GM08714 (cell line): ENCODE measurements around the gene PNPLA8.

Experiments used
- H3K4me3 ChIP-seq: fragments of 200-500 bp; sonication (Bioruptor generic); 2 replicates; pipeline ENCODE4 v1.5.1; 2014; ENCODE audit warnings: mild to moderate bottlenecking, low read length, inconsistent platforms
- ZNF274 ChIP-seq: IDR thresholded peaks from 2 replicates; pipeline ENCODE4 v1.6.1; 2012; ENCODE audit warnings: mild to moderate bottlenecking, low read depth, low read length

PNPLA8 gene

DNA sequence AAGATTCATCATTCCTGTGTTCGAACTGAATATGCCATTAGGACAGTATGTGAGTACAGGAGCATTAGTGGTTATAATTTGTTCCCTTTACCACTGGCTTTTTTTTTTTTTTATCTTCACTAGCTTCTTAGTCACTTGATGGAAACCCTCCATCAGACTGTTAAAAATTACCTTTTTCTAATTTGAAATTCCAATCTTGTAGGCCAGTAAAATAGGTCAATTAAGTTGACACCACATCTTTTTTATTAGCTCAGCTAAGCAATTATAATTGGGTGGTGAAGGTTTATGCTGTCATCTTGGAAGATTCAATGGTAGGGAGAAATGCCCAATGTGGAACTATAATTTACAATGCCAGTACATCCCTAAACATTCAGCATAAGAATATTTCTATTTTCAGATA is 75.8 kb downstream of the PNPLA8 start:
- no peak overlapping the region for H3K4me3 ChIP-seq
- TF ChIP-seq ZNF274: no peak

DNA sequence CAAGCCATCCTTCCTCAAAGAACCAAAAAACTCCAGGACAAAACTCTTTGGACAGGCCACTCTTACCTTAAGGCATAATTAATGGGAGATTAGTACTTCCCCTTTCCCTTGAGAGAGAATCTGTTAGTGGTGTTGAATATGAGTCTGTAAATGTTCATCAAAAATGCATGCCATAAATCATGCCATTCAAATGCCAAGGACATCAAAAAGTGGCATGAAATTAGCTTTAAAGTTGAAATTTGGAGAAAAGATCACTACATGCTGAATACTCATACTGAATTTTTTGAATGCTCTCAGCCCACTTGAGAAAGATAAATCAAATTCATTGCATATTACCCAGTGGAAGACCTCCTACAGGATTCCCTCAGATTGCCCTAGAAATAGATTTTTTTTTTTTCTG is 76.4 kb downstream of the PNPLA8 start:
- H3K4me3 ChIP-seq: no peak overlapping the region
- no peak for TF ChIP-seq ZNF274

DNA sequence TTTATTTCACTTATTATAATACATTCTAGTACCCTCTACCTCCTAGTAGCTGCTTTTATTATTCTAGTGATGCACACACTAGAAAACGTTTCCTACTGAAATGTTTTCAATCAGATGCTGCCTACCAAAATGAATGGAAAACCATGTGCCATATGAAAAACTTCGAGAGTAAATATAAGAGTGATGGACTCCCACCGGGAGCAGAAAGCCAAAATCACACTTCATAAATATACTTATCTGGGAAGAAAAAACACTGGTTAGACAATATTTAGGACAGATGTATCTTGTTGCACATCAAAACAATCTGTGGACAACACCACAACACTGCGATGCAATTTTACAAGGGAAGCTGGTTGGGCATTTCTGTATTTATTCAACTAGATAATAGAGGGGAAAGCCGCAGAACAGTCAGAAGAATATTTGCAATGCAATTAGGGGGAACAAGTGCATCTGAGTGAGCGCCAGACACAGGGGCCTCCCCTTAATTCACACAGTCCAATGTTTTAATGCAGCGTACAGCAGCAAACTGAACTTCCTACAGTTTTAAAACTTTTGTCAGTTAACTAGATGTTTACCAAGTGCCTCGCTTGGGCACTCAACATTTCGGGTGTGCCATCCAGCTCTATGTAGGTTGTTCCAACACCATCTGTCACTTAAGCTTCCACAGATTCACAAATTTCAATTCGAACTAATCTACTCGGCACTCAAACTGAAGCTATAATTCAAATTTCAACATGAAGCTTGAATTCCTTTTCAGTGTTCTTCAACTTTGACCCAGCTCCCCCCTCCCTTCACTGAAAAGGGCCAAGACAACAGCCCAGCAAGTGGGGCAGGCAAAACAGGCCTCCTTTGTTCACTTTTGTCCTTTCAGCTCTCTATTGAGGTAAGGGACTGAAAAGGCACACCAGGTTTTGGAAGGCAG is 77.1 kb downstream of the PNPLA8 start:
- H3K4me3 ChIP-seq: no peak overlapping the region
- no peak for TF ChIP-seq ZNF274

DNA sequence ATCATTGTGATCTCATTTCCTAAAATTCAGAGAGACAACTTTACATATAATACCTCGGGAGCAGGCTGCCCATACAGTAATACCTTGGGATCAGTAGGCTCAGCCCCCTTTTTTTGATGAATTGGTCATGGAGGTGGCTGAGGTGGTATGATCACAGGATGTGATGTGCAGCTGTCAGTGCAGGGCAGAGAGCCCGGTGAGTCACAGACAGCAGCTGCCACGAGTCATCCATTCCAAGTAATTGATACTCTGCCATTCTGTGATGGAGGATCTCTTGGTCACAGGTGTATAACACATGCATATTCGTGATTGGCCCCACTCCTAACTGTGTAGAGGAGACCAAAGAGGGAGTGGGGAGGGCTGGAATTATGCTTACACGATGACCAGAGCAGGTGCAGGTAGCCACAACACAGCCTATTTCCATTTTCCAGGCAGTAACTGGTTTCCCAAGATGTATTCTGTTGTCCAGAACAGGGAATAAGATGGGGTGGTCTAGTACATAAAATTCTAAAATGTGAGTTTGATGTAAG is 83.8 kb downstream of the PNPLA8 start:
- TF ChIP-seq ZNF274: no peak
- no peak overlapping the region for H3K4me3 ChIP-seq

DNA sequence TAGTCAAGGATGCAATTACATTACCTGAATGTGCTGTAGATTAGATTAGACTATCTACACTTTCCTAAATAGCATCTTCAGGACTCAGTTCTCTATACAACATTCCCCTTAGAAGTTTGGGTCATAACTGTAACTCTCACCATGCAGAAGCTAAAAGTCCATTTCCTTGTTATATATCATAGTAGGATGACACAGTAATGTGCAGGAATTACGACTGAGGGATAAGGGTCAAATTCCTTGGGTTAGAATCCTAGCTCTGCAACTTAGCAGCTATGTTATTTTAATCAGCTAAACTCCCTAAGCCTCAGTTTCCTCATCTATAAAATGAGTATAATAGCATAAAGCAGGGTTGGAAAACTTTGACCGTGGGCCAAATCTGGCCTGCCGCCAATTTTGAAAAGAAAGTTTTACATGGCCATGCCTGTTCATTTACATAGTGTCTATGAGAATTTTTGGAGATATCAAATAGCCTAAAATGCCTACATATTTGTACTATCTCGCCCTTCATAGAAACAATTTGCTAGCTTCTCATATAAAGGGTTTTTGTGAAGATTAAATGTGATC is 84.5 kb downstream of the PNPLA8 start:
- no peak for TF ChIP-seq ZNF274
- H3K4me3 ChIP-seq: no peak overlapping the region

DNA sequence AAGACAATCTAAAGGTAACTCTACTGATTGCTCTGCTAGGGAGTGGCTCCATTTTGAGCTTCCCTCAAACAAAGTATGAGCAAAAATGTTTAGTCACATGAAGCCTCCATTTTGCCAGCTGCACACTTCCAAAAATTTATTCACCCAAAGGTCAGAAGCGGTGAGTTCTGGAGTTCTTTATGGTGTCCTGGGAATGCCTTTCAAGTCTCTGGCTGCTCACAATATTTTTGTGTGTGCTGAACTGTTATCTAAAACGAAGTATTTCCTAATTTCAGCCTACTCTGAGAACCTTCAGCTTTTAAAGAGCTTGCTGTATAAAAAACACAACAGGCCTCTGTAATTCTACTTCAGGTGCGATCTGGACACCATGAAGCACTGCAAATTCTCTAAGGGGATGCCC is 85.3 kb downstream of the PNPLA8 start:
- no peak overlapping the region for H3K4me3 ChIP-seq
- no peak for TF ChIP-seq ZNF274

DNA sequence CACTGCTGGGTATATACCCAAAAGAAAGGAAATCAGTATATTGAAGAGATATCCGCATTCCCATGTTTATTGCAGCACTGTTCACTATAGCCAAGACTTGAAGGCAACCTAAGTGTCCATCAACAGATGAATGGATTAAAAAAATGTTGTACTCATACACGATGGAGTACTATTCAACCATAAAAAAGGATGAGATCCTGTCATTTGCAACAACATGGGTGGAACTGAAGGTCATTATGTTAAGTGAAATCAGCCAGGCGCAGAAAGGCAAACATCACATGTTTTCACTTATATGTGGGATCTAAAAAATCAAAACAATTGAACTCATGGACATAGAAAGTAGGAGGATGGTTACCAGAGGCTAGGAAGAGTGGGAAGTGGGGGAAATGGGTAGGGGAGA is 89.0 kb downstream of the PNPLA8 start:
- H3K4me3 ChIP-seq: no peak overlapping the region
- no peak for TF ChIP-seq ZNF274

DNA sequence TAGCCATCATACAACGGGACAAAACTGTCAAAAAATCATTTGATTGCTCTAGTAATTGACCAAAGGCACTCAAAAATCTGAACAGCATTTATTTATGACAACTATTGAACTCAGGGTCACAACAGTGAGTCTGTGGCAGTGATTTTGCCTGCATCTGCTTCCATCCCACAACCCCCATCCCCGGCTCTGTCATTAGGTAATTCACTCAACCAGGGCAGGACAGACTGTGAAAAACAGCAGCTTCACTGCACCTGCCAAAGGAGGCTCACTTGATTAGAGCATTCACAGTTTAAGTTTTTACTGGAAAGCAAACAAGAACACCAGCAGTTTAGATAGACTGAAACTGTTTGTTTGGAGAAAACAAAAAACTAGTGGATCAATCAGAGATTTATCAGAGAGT is 91.9 kb downstream of the PNPLA8 start:
- H3K4me3 ChIP-seq: no peak overlapping the region
- TF ChIP-seq ZNF274: no peak

DNA sequence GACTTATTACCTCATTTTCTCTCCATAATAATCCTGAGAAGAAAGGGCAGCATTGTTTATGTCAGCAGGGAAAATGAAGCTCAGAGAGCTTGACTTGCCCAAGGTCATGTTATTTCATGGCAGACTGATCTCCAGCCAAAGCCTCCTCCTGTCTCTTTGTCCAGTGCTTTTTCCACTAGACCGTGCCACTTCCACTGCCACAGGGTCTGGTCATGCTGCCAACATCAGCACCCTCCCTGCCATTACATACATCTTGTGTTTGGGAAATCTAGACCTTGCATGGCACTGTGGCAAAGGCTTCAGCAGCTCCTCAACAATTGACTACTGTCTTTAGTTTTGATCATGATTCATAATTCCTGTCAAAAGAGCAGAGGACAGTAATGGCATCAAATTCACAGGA is 94.8 kb downstream of the PNPLA8 start:
- no peak for TF ChIP-seq ZNF274
- H3K4me3 ChIP-seq: no peak overlapping the region

DNA sequence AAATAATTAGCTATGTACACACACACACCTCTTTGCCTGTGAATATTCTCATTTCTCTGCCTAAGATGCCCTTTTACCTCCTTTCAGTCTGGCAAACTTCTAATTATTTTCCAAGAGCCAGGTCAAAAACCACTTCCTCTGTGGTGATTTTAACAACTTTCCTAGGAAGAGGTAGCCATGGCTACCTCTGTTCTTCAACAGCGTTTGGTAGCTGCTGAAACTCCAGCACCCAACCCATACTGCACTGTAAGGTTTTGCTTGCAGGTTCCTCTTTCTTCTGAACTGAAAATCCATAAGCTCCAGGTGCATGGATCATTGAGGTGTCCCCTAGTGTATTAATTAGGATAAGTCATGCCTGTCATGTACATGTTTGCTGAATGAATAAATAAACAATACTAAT is 95.3 kb downstream of the PNPLA8 start:
- TF ChIP-seq ZNF274: no peak
- no peak overlapping the region for H3K4me3 ChIP-seq

DNA sequence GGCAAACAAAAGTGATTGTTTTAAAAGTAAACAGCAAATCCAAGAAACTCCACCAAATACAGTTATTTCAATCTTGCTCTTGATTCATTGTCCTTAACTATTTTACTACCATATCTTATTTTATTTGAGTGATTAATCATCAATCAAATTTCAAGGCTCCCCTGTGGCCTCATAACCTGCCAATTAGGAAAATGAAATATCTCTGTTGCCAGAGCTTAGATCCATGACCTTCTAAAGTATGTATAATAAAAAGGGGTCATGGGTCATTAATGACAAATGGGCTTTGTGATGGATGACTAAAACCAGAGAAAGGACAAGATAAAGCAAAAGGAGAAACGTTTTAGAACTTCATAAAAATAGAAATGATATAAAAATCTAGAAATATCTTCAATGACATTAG is 98.2 kb downstream of the PNPLA8 start:
- no peak for TF ChIP-seq ZNF274
- no peak overlapping the region for H3K4me3 ChIP-seq

DNA sequence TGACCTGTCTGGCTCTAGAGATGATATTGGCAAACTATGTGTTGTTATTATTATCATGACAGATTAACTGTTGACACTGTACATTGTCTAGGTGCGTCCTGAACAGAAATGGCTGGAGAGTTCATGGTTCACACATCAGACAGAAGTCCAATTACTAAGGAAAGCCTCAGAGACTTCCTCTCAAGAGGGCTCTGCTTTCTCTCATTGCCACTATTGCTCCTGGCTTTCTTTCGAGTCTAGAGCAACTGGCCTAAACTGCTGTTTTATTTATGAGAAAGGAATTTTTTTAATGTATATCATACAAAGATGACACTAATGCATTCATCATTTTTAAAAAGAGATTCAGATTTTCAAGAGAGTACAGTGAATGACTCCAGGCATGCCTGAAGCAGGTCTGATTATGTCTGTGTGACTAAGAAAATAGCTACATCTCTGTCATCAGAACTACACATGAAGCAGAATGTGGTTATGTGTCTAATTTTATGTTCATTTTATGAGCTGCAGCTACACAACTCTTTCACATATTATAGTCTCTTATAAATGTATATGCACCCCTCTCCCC is 100.1 kb downstream of the PNPLA8 start:
- no peak for TF ChIP-seq ZNF274
- H3K4me3 ChIP-seq: no peak overlapping the region

DNA sequence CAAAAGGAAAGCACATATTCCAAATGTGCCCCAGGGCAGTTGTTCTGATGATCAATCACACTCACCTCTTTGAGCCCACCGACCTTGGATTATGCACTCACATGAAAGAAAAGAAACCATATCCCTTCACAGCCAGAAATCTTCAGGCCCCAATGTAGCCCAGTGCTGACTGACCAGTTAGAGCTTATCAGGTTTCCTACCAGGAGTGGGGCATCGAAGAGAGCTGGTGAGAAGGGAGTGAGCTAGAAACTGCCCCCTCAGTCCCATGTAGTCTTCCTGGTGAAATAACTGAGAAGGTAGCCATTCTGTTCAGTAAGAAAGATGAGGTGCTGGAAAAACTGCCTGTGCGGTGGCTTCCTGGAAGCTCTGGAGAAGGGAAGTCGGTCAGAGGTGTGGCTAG is 101.9 kb downstream of the PNPLA8 start:
- no peak for TF ChIP-seq ZNF274

DNA sequence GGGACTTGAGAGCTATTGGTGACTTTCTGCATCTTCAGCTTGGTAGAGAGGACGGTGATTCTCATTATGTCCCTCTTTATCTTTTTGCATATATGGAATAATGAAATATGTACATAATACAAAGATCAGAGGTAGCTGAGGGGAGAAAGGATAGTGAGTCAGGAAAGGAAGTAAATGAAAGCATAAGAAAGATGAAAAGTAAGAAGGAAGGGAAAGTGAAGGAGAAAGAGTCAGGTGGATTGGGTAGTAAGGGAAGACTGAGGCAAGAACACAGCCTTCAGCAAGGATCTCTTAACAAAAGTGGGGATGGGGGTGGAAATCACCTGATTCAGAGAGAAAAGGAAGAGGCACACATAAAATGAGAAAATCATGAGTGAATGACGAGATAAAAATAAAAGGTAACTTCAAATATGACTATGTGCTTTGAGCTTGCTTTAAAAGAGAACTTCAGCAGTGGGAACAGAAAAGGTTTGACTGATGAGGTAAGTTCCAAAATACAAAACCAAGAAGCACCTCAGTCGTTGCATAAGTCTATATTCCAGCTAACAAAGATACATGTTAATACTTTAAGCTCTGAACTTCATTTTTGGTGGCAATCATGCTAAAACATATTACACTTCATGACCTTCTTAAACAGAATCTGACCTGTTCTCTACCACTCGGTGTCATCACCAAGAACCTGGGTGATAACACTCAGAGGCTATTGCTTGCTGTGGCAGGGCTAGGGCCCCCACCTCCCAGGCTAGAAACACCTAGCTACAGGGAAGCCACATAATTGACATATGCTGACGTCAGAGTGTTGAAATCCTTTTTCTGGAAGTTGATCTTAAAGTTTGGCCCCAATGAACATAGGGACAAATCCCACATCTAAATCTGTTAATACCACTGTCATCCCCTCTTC is 102.6 kb downstream of the PNPLA8 start:
- no peak for TF ChIP-seq ZNF274
- no peak overlapping the region for H3K4me3 ChIP-seq

More for the DNA sequence above, 101.9 kb downstream of the PNPLA8 start:
- H3K4me3 ChIP-seq: no peak overlapping the region
